LoVo (cell line): Measurements from ENCODE around the gene C1QL4.

Experiments
- DNase-seq: peaks from one replicate; pipeline ENCODE4 v3.0.0-alpha.2; 2016; ENCODE audit warnings: low spot score

C1QL4 gene

DNA sequence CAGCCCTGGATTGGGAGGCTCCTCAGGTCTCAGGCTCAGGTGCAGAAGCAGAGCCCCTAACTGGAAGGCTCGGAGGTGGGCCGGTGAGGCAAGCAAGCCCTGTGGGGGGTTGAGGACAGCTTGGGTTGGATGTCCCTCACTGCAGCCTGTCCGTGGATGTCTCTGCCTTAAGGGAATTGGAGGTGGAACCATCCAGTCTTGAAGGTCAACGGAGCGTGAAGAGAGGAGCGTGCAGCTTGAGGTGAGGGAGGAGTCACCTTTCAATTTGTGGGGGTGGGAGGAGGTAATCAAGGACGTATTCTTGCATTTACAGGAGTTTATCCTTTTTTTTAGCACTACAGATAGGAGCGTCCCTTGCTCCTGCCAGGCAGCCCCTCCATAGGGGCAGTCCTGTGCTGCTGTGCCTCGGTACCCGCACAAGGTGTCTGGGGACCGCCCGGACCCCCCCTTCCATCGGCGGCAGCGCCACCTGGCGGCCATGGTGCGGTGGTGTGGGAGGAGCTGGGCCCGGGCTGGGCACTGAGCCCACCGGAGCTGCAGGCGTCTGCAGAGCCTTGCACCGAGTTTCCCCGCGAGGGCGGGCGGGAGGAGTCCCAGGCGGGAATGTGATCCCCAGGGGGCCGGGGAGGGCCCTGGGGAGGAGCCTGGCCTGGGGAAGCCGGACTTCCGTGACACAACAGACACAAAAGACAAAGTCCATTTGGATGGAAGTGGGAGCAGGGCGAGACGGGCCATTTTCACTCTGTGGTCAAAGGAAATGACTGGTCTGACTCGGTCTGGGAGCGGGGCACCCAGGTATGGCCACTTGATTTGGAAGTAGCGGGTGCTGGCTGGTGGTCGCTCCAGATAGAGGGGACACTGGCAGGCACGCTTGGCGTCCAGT, 10.6 kb upstream of the C1QL4 start:
- peak; percentile 99 for DNase-seq

DNA sequence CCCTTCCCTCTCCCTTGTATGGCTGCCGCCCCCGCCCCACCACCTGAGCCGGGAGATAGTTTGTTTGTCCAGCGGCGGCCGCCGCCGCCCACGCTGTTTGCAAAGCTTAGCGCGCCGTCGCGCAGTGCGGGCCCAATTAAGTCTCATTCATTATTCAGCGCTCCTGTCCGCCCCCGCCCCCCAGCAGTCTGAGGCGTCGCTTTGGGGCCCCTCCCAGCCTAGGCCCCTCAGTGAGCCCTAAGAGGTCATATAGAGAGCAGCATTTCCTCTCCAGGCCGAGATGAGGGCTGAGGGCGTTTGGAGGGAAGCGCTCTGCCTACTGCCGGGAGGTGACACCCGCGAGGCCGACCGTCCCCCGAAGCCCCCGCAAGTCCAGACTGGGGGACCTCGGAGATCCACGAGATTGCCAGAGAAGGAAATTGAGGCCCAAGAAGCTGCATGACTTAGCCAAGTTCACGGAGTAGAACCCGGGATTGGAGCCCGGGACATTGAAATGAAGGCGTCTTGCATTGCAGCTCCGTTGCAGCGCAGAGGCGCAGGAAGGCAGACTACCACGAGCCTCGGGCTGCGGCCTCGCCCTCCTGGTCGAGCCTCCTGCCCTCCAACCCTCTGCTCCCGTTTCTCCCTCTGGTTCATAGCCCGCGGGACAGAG, 9.8 kb upstream of the C1QL4 start, which contains the start of gene DNAJC22:
DNAJC22 (plus strand) TSS at position 230 of the 652 bp plus-strand sequence. CDS start 1,985 bp downstream, outside the sequence.
- DNase-seq, result no peak

DNA sequence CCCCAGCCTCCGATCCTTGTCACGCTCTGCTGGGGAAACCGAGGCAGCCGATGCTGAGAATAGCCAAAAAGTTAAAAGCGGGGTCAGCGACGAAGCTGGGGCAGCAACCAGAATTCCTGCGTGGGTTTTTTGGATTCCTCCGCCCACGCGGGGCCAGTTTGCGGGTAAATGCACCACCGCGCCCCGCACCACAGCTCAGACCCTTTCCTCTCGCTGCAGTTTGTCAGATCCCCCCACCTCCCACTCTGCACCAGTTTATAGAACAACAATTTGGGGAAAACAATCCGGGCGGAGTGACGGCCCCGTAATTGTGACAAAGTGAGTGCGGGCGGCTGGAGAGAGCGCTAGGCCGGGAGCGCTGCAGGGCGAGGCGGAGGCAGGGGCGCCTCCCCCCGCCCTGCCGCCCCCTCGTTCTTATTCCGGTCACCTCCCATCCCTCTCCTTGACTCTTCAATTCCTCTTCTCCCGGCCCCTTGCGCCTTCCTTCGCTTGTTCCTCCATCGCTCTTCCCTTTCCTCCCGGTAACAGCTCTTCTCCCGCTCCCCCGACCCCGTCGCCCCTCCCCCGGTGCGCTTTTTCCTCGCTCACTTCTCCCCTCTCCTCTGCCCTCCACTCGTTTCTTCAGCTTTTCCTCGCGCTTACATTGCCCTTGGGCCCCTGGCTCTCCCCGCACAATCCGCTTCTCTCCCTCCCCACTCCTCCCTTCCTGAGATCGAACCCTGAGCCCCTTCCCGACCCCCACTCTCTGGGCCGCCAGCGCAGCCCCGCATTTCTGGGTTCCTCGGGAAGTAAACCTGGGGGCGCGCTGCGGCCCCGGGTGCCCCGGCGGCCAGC, 9.1 kb upstream of the C1QL4 start:
- DNase-seq, result no peak

DNA sequence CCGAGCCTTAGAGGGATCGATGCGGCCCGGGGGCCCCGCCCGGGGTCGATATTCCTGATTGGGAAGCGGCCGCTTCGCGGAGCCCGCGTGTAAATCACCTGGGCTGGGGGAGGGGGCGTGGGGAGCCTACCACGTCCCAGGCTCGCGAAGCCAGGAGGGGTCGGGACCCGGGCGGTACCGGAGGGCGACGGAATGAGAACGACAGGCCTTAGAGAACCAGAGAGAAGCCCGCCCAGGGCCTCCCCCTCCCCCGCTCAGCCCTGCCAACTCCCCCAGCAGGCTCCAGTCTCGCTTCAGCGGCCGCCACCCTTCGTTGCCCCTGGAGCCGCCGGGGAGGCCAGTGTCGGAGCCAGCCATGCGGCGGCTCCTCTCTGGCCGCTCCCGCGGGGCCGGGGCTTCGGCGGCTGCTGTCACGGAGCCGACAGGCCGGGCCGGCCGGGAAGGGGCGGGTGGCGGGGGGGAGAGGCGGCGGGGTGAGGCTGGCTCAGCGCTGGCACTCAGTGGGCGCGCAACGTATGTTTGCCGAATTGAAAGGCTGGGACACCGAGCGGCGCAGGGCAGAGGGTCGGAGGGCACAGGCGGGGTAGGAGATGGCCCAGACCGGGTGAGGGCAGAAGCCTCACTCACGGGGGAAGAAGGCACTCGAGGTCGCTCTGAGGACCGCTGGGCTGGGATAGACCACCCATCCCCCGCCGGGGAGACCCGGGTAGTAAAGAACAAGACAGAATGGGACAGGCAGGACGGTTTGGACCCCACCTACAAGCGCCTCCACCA, 8.2 kb upstream of the C1QL4 start:
- no peak for DNase-seq

DNA sequence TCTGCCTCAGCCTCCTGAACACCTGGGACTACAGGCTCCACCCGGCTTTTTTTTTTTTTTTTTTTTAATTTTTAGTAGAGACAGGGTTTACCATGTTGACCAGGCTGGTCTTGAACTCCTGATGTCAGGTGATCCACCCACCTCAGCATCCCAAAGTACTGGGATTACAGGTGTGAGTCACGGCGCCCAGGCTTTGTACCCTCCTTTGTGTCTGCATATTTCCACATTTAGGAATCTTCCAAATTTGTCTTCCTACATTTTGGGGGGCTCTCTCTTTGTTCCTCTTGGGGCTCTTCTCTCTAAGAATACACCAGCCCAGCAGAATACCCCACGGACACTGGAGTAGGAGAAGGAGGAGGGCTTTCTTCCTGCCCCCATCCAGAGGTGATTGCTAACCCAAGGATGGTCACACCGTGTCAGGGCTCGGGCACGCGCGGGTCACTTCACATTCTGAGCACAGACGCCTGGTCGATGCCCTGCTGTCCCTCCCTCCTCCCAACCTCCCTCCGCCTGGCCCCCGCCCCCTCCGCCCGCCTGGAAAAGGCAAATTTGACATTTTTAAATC, 7.6 kb upstream of the C1QL4 start:
- no peak for DNase-seq

DNA sequence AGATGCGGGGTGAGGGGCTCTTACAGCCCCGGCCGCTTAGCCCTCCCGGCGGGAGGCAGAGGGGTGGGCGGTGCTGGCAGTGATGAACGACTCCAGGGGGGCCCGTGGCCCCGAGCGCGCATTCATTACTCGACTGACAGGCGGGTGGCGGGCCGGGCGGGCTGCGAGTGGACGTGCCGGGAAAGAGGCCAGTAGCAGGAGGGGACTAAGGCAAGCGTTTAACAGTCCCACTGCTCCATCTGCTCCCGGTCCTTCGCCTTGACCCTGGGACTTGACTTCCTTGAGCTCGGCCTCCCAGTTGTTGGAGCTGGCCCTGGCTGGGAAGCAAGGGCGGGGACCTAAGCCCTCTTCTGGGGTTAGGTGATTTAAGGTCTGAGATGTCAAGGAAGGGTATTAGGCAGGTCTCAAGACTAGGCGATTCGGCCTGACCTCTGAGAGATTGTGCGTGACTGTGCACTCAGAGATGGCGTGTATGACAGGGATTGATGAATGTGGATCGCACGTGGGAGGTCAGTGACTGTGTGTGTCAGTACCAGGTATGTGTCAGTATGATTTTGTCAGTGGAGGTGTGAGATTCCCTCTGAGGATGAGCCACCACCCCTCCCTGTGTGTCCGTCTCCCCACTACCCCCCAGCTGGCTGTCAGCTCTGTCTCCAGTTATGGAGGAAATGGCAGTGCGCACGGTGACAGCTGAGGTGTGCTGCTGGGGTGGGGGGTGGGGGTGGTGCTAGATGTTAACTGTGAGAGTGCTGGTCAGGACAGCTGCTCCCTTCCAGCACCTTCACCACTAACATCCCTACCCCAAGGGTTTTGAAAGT, 6.1 kb upstream of the C1QL4 start:
- DNase-seq, result no peak

DNA sequence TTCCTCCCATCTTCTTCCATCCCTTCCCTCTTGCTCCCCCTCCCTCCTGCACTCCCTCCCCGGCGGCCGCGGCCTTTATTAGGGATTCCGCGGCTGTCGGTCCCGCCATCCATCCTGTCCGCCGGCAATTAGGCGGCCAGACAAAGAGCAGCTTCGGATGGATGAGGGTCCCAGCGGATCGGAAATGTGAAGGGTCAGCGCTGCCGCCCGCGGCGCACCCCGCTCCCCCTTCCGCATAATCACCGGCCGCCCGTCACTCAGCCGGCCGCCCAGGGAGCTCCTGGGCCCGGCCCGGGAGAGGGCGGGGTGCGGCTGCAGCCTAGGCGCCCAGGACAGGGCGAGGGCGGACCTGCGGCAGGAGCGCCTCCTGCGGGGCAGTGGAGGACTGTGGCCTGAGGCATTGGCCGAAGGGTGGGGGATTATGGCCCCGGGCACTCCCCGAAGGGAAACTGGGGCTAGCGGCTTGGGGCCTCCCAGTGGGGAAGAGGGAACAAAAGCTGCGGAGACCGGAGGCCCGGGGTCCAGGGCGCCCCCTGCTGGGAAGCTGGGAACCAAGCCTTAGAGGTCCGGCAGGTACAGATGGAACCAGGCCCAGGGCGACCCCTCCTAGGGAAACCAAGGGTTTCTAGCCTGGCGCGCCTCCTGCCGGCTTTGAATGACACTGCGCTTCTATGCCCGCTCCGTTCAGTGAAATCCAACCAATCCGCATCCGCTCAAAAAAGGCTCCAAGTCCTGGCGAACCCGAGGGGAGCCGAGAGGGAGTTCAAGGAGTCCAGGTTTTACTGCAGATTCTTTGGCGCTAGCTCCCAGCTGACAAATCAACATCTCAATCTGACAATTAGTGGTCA, 5.3 kb upstream of the C1QL4 start:
- peak; percentile 79 for DNase-seq

DNA sequence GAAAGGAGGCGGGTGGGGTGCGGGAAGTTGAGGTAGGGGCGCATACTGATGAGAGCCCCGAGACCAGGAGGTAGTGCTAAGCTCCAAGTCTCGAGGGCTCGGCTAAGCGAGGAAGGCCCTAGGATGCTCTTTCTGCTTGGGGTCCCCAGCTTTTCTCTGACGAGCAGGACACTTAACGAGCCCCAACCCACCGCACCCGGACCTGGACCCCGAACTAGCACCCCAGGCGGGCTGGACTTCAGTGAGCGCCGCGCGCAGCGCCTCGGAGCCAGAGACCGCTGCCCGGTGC, 4.7 kb upstream of the C1QL4 start:
- no peak for DNase-seq

DNA sequence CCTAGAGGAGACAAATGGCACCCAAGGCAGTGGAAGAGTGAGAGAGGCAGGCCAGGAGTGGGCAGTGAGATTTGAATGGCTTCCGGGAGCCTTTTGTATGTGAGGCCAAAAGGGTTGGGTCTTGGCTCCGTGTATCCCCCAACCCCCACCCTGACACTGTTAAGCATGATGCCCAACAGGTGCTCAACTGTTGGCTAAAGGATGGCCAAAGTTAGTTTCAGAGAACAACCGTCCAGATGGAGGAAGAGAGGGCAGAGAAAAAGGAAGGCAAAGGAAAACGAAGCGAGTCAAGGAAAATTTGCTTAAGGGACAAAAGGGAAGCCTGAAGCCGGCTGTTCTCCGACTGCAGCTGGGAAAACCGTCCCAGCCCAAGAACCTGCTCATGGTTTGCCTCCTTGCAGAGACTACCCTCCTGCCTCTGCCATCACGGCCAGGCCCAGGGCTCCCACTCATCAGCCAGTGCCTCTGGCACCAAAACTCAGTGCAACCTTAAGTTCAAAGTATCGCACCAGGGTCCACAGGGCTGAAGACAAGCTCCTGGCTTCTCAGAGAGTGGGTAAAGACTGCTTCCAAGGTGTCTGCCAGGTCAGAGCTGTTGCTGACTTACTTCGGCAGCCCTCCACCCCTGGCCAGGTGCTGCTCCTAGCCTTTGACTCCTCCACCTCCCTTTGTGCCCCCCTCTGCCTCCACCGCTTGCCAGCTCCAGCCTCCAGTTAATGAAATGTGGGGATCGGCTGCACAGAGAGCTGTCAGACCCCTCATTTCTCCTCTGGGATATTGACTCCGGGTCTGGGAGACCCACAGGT, 4.2 kb upstream of the C1QL4 start:
- no peak for DNase-seq

DNA sequence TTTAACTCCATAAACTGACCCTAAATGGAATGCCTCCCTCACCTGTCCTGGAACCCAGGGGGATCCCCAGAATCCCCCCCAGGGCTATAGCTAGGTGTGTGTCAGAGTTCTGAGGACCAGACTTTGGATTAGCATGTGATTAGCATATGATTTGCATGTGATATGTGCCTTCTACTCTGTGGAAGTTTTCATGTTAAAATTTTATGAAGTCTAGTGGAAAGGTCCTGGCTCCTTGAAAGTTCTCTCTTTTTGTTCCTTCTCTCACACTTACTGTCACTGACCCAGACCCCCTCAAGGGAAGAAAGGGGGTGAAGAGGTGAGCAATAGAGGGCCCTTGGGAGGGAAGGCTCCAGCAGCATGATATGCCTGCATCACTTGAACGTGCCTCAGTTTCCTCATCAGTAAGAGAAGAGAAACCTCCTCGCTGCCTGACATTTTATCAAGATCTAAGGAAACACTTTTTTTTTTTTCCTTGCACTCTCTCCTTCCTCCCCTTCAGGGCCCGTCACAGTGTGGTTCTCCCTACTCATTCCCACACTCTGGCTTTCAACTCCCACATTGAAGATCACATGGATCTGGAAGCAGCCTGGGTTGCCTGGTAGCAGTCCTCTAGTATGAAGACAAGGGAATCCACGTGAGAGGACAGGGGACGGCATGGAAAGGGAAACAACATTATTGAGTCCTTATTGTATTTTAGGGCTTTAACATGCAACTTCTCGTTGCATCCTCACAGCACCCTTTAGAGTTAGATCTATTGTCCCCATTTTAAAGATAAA, 3.3 kb upstream of the C1QL4 start:
- DNase-seq, result no peak

DNA sequence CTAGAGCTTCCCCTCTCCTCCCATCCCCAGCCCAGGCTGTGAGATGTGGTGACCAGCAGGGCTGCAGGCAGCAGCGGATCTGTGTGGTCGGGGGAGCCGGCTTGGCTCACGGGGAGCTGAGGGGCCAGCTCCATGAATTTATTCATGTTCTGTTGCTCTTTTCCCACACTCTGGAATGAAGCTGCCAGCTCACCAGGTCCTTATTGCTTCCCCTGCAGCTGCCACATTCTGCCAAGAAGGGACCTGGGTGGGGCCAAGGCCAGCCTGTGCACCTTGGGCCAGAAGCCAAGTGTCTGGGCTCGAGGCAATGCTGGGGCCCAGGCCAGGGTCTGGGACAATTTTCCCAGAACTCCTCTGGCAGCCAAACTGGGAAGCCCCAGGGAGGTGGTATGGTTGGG, 2.5 kb upstream of the C1QL4 start:
- DNase-seq, result no peak

DNA sequence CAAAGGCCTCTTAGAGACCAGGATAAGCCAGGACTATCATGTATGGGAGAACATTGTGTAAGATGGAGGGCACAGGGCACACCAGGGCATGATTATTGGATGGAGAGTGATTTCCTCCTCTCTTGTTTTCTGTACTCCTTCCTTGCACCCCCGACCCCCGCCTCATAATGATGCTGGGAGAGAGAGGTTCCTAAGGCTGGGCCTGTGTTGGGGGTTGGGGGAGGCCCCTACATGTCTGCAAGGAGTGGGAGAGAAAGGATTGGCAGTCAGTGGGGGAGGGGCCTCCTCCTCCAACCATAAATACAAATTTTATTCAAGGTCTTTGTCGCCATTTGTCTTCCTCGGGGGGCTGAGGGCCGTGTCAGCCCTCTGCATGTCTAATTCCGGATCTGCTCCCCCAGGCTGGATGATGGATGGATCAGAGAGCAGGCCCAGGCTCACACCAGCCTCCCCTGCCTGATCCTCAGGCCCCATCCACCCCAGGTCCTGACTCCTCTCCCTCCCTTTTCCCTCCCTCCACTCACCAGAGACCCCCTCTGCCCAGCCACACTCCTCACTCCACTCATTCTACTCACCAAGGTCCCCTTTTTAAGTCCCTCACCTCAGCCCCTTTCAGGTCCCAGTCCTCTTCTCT, 2.0 kb upstream of the C1QL4 start:
- DNase-seq, result no peak

DNA sequence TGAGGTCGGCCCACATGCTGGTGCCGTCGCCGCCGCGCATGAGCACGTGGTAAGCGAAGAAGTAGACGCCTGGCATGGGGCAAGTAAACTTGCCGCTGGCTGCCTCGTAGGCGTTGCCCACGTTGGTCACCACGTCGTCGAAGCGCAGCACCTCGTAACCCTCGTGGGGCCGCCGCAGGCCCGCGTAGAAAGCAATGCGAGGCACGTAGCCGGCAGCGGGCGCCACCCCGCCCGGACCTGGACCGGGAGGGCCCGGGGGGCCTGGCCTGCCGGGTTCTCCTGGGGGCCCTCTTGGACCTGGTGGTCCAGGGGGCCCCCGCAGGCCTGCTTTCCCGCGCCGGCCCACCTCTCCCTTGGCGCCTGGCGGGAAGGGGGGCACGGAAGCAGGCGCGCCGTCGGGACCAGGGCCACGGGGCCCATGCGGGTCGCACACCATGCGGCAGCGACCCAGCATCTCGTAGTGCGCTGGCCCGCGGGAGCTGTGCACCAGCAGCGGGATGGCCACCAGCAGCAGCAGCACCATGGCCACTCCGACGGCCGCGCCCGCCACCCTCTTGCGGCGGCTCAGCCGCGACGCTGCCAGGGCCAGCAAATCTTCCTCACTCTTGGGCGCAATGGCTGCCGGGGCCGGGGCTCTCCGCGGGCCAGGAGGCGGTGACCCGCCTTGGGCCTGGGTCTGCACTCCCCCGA, 888 bp downstream of the C1QL4 start:
- no peak for DNase-seq

DNA sequence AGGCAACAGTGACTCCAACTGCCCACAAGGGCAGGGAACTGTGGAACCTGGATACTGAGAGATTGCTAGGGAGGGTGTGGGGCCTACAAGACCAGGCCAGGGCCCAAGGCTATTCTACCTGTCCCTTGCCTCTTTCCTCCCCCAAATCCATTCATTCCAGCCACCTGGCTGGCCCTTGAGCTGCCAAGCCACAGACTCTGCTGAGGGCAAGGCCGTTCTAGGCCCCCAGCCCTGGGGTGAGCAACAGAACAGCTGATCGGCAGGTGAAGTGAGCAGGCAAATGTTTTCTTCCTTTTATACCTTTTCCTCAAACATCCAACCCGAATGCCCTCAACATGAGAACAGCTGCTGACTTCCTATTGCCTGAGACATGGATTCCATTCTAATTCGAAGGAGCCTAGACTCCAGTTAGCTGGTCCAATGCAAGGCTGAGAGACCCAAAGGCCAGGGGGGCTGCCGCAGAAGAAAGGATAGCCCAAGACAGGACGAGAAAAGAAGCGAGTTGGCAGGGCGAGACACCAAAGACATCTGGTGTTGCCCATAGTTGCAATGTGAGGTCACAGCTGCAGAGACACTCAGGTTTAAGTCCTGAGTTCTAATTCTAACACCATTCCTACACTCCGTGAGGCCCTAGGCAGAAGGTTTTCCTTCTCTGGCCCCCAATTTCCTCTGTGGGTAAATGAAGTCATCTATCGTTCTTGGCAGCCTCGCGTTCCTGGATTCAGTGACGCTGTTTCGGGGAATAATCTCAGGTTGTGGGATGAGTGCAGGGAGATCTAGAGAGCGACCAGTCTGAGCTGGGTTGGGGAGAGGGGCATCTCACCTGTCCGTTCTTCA, 1.7 kb downstream of the C1QL4 start:
- DNase-seq, result no peak

DNA sequence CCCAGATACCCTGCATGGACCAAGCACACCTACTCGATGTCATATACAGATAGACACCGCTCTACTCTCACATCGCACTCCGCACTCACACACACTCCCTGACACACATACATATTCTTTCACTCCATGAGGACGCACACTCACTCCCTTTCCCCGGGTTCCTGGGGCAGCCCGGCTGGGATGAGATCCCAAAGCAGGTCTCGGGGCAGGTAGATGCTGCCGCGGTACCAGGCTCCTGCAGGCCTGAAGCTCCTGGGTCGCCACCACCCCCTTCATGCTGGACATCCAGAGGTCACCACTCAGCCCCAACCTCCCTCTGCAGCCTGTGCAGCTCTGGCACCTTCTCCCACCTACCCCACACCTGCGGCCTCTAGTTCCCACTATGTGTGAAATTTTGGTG, 2.3 kb downstream of the C1QL4 start:
- no peak for DNase-seq

DNA sequence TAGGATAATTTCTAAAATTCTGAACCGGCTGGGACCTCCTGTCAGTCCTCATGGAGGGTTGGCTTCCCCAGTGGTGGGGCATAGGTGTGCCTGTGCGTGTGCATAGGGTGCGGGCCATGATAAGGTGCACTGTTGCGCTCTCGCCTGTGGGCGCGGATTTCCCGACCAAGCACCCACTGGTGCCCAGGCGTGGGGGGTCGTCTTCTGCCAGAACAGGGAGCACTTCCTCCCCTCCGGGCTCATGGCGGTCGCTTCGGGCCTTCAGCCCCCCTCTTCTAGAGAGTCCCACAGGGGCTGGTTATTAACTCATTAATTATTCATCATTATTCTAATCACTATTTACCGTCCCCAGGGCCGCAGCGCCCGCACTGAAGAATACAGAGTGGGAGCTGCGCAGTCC, 2.8 kb downstream of the C1QL4 start:
- no peak for DNase-seq
